Hematopoietic multipotent progenitor cell treated with erythropoietin and hydrocortisone succinate and interleukin-3 and kit ligand, for 15 days (in vitro differentiated cells): ENCODE data around the gene CDH2.

Source experiments
- DNase-seq: peaks from one replicate; pipeline ENCODE4 v3.0.0-alpha.2; 2015; ENCODE audit warnings: low spot score

The CDH2 gene

DNA sequence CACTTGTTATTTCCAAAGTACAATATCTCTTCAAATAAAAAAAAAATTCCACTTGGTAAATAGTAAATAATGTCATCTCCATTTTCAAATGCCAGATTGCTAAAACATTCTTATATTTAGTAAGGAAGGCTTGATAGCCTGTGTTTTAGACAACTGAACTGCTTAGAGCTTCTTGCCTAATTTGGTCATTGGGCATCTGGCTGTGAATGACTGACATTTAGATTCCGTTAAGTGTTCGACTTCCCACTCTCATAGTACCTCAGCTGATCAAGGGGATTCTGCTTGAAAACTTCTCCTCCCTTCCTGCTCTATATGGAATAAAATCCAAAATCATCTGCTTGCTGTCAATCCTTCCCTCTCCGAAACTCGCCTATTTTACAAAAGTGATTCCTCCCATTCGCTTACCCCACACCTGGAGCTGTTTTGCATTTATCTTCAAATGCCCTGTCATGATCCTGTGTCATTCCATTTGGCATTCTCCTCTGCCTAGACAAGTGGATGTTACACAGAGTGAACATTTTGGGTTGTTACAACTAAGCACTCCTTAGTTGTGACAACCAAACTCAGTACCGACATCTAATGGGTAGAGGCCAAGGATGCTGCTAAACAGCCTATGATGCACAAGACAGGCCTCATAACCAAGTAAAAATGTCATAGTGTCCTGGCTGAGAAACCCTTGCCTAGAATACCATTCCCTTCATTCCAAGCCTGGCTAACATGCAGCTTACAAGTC is 181.0 kb downstream of the CDH2 start:
- DNase-seq, result no peak

DNA sequence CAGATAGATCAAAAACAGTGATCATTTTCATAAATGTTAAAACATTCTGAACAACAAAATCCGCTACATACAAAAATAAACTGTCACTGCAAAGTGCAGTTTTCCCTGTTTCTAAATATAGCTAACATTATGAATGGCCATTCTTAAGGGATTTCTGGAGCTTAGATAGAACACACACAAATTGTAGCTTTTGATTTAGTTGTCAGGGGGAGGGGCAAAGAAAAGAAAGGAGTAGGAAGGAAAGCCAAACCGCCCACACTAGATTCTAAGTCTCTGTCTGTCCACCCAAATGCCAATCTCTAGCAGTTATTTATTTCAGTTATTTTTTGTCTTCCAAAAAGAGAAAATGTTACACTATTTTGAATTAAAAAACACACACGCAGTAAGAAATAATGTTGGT is 182.4 kb downstream of the CDH2 start:
- DNase-seq, result no peak

DNA sequence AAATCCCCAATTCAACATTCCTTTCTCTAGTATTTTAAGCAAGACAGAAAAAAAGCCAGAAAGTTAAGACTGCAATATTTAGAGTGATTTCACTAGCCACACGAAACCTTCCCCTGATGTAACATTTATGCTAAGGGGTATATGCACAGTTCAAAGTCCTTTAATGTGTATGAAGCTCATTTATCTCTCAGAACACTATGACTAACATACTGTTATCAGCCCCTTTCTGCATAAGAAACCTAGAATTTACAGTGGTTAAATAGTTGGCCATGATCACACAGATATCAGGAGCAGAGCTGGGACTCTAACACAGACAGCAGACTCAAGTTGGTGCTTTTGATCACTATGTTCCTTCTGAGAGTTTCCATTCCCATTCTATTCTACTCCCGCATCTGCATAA is 185.5 kb downstream of the CDH2 start:
- no peak for DNase-seq

DNA sequence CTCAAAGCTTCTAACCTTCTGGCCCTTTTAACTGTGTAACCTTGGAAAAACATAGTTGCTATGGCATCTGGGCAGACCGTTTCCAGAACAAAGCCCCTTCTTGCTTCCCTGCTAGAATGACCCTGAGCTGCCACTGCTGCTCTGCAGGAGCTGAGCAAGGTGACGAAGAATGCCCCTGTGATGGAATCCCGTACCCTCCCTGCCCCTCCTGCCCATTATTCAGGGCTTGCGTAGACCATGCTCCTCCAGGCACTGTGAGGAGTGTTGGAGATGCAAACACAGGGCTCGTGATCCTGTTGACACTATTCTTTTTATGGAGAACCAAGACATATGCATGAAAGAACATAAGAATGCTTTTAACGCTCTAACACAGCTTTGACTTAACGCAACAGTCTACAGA is 191.1 kb downstream of the CDH2 start:
- DNase-seq, result no peak

DNA sequence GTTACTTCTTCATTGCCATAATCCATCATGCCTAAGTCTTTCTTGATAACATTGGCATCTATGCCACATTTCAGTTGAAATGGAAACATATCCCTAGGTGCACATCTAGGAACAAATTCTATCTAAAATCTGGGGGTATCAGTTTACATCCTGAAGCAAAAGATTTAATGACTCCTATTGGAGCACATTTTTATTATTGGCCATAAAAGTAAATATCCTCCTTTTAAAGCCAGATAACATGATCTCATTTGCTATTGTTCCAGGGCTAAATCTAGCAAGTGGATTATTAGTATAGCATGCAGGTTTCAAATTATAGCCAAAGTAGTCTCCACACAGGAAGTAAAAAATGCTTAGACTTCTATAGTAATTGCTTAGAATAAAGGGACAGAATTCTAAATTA is 193.2 kb downstream of the CDH2 start:
- no peak for DNase-seq

DNA sequence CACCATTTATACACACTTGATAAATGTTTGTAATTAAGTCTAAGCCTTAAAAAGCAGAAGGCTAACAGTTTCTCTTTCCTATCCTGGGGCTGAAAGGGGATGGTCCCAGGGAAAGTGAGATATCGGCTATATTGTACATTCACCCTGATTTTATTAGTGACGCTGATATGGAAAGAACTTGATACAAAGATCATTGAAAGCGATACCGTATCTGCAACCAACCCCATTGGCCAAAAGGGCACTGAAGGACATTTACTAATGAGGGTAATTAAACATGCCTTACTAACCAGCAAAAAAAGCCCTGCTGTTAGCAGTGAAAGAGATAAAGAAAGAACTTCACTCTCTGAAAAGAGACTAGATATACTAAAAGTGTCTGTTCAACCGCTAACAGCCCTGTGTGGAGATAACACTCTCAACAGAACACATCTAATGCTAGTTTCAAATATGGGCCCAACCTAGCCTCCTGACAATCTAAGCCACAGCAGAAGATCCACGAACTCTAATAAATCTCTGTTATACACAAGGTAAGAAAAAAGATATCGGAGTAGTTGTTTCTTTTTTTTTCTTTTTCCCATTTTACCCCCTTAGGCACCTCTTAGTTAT is 200.0 kb downstream of the CDH2 start:
- no peak for DNase-seq

DNA sequence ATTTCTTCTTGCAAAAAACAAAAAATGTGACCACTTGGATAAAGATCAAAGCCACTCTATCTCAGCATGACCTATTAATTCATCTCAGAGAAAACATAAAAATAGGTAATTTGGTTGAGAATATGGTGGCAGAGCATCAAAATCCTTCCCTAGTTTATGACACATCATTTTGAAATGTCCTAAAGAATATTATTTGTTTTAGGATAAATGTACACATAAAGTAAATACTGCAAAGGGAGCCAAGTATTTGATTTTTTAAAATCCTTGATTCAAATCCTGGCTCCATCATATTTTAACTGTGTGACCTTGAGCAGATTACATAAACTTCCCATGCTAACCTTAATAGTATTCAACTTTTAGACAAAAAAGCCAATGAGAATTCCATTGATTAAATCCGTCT is 206.6 kb downstream of the CDH2 start:
- no peak for DNase-seq

DNA sequence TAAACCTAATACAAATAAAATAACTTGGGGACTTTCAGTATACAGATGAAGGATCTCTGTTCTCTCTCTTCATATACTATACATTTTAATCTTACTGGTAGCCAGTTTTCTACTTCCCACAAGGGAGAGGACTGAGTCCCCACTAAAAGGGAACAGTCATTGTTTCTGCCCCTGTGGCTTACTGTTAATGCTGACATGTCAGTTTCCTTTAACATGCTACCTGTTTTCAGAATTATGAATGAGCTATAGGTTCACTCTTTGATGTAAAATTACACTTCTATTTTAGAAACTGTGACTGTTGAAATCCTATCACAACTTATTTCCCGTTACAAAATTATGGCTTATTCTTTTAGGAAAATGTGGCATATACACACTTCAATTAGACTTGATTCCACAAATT is 207.7 kb downstream of the CDH2 start:
- DNase-seq, result no peak

DNA sequence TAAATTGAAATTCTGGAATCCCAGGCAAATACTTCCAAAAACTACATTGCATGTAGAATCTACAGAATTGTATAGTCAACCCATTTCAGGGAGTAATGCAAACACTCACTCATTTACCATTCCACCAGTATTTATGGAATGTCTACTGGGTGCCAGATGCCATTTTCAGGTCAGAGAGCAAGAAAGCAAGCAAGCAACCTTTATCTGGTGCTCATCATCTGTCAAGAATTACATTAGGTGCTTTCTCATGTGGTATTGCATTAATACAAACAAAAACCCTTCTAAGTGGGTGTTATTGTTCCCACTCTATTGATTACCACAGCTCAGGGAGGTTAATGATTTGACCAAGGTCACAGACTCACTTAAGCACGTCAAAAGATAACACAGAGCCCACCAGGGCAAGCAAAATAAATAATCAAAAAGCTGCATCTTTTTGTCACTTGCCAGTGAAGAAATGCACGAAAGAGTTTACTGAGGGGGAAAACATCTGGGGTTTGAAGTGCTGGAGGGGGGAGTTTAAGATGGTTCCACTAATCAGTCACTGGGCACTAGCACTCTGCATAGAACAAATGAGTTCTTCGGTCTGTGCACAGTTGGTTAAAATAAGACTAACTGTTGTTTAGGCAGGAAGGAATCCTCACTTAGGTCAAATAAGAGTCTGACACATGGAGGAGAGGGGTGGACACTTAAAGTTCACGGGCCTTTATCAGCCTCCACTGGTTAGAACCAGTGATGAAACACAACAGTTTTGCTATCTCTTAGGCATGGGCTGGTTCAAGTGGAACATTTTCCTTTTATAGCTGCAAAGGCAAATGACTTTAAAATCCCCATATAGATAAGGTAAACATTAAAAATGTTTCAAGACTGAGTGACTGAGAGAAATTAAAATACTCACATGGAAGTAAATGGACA is 208.8 kb downstream of the CDH2 start:
- DNase-seq, result no peak

DNA sequence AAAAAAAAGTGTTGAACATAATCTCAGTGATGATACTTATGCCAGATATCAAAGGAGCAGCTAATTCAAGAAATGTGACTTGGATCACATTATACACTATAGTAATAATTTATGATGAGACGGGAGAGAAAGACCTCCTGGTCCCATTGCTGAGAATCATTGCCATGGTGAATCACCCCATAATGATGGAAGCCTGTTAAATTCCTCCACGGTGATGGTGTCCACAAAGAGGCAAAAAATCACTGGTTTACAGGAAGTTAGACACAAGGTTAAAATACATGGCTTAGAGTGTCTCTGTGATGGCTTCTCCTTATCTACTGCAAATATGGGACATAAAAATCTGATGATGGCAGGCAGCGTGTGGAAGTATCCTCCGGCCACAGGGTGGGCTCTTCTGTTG is 210.0 kb downstream of the CDH2 start:
- DNase-seq, result no peak

DNA sequence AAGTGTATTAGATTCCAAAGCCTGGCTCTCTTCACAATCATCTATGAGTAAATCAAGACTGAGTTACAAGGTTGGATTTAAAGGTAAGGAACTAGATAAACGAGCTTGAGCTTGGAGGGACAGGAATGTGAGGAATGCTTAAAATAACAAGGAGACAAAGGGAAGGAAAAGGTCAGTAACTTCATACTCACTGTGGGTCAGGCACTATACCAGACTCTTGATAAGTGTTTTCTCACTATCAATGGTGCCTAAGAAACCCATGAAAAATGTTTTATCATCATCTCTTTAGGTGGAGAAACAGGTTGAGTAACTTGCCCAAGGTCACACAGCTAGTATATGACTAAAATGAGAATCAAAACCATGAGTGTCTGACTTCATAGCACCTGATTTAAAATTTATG is 212.1 kb downstream of the CDH2 start:
- DNase-seq, result no peak

DNA sequence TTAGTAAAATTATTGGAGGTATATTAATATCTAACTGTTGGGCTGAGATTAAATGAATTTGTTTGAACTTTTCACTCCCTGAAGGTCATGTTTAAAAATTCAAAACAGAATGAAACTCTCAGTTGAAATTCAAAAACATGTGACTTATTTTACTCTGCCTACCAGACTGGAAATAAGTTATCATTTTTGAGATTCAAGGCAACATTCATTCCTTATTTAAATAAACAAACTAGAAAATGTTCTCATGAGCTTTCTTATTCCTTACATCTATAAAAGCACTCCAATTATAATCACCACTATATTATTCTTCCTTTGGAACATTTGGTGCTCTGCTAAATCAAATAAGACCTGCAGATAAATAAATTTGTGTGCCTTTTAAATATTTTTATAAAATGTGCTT is 217.8 kb downstream of the CDH2 start:
- no peak for DNase-seq

DNA sequence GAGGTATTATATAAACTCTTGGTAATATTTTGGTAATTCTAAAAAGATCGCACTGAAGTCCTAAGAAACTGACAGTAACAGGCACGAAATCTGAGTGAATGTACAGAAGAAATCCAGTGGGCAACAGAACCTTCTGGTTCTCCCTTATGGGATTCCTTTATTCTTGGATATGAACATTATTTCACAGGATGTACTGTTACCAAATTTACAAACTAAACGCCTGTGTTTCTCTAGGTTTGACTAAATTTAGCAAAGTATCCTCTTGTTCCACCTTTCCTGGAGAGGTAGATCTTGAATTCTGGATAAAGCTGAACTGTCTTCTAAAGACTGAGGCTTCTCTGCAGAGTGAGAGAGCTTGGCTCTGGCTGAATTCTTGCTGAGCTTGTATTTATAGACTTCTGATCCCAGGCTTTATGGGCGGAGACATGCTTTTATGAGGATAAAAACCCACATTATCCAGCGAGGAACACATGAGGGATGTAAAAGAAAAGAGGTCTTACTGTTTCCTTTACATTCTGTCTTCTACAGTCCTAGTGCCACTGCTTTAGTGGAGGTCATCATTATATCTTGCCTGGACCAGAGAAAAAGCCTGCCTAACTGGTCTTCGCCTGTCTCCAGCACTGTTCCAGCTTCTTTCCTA is 220.8 kb downstream of the CDH2 start:
- no peak for DNase-seq

DNA sequence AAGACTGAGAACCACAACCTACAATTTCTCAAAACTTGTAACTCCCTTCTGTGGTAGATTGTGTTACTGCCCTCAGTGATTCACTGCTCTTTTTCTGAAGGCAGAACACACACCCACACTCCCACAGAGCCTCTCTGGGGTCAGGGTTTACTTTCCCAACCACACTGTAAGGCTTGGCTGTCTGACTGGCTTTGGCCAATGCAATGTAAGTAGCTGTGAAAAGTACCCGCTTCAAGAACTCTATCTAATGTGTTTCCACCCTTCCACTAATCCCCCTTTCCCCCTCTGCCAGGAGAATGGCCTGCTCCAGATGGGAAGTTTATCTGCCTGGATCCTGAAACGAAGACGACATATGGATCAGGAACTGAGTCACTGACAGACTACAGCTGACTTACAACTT is 222.7 kb downstream of the CDH2 start:
- no peak for DNase-seq

DNA sequence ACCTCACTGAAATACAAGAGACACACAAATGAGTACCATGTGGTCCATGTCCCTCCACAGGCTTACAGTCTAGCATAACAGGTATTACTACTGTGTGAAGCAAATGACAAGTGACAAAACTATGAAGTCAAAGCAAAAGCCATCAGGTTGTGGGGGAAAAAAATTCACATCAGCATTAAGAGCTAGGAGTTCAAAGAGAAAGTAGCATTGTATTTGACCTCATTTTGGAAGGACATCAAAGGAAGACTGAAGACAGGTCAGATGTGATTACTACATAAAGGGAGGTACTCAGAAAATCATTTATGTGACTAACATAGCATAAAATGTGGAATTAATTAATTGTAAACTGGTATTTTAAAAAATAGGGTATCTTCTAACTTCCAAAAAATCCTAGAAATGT is 224.2 kb downstream of the CDH2 start:
- DNase-seq, result no peak

DNA sequence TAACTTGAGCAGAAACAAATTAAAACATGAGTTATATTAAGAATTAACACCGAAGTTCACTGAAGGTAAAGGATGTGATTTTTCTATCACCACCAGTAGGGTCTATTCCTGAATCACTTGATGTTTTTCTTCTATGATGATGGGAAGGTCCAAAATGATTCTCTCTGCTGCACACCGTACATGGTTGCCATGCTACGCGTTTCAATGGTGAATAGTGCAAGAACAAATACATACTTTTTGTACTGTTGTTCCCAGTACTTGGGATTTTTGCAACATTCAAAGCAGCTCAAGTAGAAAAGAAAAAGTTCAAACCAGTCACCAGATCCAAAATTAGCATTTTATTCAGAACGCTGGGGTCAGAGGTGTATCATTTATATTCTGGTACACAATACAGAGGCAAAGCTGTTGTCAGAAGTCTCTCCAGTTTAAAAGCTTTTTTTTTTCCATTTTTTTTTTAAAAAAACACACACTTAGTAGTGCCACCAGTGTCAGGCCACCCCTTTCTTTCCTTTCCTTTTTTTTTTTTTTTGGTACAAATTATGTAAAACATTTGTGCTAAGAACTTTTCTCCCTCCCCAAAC is 226.2 kb downstream of the CDH2 start:
- DNase-seq, result no peak

DNA sequence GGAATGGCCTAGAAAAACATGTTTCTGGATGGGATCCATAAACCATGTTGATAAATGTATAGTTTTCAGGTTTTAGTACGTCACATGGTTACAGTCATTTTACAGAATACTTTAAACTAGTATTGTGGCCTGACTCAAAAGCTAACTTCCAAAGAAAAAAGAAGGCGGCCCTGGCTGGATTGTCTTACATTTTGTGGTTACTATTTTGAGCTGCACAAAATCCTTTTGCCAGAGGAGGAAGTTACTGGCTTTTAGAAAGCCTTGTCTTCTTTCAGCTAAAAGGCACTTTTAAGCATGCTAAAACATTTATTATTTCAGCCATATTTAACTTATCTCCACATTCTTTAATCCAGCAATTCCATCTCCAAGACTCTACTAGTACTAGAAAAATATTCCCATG is 227.9 kb downstream of the CDH2 start:
- DNase-seq, result no peak

DNA sequence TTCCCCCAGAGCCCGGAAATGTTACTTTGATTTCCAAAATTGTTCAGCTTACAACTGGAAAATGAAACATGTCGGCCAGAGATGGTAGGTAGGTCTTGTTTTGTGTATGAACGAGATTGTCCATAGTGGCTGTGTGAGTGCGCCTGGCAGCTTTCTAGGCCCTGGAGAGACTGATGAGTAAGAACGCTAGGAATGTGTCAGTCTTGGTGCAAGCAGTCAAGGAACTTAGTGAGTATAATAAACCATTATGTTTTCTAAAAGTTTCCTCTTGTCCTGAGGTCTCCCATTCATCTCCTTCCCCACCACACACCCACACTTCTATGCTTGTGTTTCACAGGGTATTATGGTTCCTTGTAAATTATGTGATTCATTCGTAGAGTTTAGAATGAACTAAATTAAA is 234.2 kb downstream of the CDH2 start:
- DNase-seq, result no peak

DNA sequence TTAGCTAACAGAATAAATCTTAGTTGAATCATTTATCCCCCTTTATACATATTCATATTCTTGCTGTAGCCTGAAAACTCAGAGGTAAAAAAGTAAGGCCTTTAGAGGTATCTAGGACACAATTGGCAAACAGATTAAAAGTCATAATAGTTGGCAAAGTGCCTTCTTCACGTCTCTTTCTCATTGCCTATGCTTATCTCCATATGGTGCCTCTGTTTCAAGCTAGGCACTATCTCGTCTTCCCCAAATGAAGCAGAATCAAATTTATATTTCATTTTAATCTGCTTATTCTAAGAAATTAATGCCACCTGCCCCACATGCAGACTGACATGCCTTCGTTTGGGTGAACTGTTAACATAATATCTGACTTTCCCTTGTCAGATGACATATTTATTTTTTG is 245.4 kb downstream of the CDH2 start:
- no peak for DNase-seq

DNA sequence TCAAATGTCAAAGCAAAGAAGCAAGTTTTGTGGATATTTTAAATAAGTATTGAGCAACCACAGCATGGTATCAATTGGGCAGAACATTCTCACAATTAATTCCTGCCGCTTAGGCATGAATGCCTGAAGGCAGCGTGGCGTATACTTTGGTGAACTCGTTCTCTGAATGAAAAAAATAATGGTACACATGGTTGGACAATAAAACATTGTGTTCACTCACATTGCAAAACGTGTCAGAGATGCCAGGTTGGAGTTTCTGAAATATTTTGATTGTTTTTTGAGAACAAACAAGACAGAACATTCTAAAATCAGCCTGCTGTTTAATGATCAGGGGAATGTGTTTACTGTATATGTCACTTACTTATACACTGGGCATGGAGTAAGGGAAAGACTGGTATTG is 254.2 kb downstream of the CDH2 start:
- DNase-seq, result no peak

DNA sequence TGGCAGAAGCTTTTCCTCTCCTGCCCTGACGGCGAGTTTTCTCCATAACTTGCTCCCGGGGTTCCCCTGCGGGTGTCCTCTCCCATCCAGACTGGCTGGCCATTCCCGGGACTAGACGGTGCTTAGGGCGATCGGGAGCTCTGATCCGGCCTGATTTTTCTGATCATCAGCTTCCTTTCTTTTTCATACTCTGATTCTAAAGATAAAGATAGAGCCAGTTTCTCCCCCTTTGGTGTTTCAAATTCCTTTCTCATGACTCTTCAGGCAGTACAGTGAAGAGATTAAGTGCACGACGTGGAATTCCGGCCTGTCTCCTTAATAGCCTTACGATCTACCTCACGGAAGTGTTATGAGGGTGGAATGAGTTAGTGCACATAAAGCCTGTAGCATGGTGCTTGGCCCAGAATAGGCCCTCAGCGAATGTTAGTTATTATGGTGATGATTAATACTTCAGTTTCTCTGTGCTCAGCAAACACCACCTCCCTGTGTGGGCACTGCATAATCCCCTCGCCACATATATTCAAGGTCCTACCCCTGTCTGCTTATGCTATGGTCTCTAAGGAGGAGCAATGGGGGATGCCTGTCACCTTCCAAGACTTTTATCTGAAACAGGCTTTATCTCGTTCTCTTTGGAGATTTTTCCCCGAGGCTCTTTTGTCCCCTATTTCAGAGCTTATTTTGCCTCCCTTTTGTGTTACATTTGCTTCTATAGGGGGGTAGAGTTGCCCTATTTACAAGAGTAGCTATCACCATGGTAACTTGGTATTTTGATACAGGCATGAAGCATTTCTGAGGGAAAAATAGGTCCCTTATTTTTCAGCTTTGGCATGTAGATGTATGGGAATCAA is 254.8 kb downstream of the CDH2 start:
- no peak for DNase-seq
